ENCODE data around the gene MT1M. TPM values are rescaled to one million over a fixed set of nuclear protein-coding genes. Genes with fewer than 3 reads are reported as not detected.

Gene MT1M
- total and polyA plus RNA-seq, 2 of the 8 experiments (the other 6 are each of a cell fraction or from before 2014, with no cell fraction given), result 2.1 TPM; not detected in 1

DNA sequence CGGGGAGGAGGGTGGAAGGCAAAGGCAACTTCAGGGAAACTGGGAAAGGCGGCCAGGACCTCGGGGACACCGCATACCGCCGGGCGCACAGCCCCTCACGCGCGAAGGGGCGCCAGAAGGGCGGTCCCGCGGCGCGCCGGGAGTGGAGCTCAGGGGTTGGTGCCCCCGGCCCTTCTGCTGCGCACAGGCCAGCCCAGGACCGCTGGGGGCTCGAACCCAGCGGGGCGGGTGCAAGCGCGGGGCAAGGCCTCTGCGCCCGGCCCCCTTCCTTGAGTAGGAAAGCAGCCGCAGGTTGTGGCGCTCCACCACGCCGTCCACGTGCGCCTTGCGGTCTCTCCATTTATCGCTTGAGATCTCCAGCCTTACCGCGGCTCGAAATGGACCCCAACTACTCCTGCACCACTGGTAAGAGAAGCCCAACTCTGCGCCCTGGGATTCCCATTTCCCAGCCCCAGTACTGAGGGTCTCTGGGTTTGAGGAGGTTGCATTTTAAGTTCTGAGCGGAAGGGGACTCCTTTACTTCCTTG lies 3.0 kb downstream of the MT1M start (continued):
- TF ChIP-seq SP4 (IDR thresholded peaks at IDR 0.05; ENCODE audit: low read length) (no peak), SRF (IDR thresholded peaks at IDR 0.05; ENCODE audit: low read depth, low read length) (no peak), FOSL1 (IDR thresholded peaks at IDR 0.05; ENCODE audit: insufficient read depth, low read depth, low read length) (no peak), ASH2L (IDR thresholded peaks at IDR 0.05; ENCODE audit: low read length) (no peak)

Data from H1 (cell line).